HG02884 (cell line): Measurements from ENCODE around the gene MYOCOS.

Experiments
- ATAC-seq: cut with Tn5 transposase; IDR thresholded peaks from one replicate; pipeline ENCODE4 v1.9.1; 2021; ENCODE audit warnings: mild to moderate bottlenecking, moderate library complexity; ENCODE audit not compliant: unreplicated experiment

MYOCOS gene

DNA sequence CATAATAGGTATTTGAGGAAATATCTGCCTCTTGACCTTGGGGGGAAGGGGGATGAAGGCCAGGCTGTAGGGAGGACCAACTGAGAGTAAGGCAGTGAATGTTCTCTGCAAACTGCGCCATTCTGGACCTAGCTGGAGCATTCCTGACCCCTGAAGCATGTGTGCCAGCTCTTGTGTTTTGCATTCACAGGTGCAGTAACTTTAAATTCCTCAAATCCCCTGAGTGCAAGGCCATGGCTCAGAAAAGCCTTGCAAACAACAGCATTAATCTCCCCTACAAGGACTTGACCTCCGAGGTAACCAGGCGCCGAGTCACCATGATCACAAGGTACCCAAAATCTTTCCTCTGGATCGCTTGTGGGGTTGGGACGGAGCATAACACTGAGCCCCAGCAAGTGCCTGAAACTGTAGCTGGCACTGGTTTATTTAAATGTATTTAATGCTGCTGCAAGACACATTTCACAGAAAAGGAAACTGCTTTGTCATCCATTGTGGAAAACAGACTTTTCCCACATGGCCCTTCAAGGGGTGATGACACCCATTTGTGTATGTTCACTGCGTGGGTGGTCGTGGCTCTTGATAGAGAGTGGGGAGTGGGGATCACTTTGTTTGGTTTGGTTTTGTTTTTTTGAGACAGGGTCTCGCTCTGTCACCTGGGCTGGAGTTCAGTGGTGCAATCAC is 1.7 kb downstream of the MYOCOS start:
- no peak for ATAC-seq

DNA sequence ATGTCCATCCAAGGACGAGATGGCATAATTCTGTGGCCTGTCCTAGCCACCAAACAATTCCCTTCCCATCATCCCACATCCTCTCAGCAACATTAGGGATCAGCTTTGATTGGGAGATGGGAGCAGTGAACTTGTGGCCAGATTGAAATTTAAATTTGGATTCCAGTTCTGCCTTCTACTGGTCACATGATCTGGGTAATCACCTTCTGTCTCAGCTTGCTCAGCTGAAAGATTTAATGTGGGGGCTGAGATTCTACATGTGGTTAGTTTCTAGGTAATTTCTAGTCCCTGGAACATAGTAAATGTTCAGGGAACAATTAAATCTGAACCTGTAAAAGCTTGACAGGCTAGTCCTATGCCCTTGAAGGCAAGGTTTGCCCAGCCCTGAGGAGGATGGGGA is 3.2 kb downstream of the MYOCOS start:
- ATAC-seq, result no peak

- no peak for ATAC-seq
These were observed 5.0 kb downstream of the MYOCOS start for GRCh38 chr1:171627020-171627419.

DNA sequence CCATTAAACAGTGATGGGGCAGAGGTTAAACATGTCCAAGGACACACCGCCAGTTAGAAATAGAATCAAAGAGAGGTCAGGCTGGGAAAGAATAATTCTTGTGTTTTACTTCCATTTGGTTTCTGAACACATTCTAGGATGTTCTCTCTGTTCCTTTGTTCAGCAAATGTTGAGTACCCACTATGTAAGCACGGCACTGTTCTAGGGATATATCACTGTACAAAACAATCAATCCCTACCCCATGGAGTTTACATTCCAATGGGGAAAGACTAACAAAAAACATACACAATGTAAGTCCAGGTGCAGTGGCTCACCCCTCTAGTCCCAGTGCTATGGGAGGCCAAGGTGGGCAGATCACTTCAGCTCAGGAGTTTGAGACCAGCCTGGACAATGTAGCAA is 6.2 kb downstream of the MYOCOS start:
- no peak for ATAC-seq

GRCh38 chr1:171635661-171636060 is 13.6 kb downstream of the MYOCOS start:
- ATAC-seq, result no peak

DNA sequence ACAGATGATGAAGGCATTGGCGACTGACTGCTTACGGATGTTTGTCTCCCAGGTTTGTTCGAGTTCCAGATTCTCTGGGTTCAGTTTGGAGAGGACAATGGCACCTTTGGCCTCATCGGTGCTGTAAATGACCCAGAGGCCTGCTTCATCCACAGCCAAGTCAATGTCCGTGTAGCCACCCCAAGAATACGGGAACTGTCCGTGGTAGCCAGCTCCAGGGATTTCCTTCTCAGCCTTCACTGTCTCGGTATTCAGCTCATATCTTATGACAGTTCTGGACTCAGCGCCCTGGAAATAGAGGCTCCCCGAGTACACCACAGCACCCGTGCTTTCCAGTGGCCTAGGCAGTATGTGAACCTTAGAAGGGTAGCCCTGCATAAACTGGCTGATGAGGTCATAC is 14.1 kb downstream of the MYOCOS start:
- ATAC-seq, result no peak

GRCh38 chr1:171637928-171638576 is 16.0 kb downstream of the MYOCOS start:
- ATAC-seq, result no peak

GRCh38 chr1:171640225-171640624 is 18.2 kb downstream of the MYOCOS start:
- ATAC-seq, result no peak

DNA sequence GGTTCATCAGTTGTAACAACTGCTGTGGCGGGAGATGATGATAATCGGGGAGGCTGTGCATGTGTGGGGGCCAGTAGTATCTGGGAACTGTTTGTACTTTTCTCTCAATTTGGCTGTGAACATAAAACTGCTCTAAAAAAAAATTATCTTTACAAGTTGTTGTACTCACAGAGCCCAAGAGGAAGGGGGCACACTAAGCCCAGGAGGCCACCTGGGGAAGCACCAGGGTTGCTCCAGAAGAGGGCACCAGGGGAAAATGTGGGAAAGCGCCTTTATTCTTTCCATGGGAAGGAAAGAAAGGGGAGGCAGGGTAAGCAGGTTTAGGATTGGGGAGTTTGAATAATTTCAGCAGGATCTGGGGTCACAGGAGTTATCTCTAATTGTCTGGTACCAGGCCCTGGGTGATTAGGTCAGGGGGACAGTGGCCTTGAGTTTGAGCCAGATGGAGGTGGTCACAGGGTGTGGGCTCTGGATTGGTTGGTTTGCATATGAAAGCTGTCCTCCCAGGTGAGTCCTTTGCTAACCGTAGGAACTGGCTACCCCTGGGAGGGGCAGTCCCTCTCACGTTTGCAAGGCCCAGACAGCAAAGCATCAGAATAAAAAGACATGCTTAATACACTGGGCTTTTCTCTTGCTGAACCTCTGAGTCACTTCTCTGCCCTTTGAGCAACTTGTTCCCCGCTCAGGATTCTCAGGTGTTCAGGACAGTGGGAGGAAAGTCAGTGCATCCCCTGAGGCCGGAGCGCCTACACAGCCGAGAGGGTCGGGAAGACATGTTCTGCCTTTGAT is 19.2 kb downstream of the MYOCOS start:
- no peak for ATAC-seq

- ATAC-seq, result no peak
These were observed 20.2 kb downstream of the MYOCOS start for GRCh38 chr1:171642197-171642596.

GRCh38 chr1:171643156-171643555 is 21.1 kb downstream of the MYOCOS start:
- ATAC-seq, result no peak

- peak; percentile 64 for ATAC-seq
These were observed 22.9 kb downstream of the MYOCOS start for GRCh38 chr1:171644805-171645483.

DNA sequence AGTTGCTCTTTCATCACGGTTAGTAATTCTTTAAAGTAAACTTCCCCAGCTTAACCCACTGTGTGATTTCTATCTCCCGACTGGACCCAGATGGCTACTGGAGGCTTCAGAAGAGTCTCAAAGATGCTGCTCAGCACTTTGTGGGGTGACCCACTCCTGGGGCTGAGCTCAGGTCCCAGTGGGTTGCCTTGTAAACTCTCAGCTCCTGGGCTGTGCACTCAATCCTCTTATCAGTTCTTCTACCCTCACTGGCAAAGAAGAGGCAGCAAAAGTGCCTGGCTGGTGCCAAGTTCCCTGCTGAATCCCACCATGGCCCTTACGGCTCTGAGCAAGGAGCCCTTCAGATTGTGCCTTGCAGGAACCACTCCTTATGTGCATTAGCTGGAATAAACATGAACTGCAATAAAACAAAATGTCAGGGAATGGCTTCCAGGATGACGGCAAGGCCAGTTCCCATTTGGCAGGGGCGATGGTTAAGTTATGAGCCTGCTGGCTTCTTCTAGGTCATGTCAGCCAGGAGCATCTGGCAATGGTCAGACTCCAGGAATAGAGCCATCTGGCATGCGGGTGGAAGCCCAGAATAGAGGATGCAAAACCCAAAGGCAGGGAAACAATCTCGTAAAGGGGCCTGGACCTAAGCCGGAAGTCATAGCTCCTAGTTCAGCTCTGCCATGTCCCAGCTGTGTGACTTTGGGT is 23.7 kb downstream of the MYOCOS start:
- ATAC-seq, result no peak

GRCh38 chr1:171646249-171646560 is 24.2 kb downstream of the MYOCOS start:
- no peak for ATAC-seq

DNA sequence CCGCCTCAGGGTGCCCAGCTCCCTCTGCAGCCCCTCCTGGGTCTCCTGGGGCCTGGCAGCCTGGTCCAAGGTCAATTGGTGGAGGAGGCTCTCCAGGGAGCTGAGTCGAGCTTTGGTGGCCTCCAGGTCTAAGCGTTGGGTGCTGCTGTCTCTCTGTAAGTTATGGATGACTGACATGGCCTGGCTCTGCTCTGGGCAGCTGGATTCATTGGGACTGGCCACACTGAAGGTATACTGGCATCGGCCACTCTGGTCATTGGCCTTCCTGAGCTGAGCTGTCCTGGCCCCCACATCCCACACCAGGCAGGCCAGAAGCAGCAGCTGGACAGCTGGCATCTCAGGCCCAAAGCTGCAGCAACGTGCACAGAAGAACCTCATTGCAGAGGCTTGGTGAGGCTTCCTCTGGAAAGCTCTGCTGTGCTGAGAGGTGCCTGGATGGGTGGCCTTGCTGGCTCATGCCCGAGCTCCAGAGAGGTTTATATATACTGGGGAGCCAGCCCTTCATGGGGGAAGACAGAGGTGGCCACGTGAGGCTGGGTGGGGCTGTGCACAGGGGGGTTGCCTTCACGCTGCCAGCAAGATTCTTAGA is 30.3 kb downstream of the MYOCOS start, which contains the start of gene MYOC:
Gene MYOC (minus strand): TSS at position 455 of the 589 bp plus-strand sequence. CDS start 77 bp downstream, at position 378.
- ATAC-seq, result no peak

DNA sequence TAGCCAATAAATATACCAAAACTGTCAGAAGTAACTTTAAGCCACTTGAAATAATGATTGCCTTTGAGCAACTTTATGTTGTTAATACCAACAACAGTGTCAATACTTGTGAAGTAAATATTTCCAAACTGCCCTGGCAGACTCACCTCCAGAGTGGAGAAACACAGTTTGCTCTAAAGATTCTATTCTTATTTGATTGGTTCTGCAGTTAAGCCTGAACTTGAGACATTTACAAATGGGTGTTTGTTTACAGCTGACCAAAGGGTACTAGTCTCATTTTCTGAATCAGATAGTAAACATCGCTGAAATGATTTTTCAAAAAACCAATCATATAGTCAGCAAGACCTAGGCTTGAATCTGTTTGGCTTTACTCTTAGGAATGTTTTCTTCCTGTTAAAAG is 31.8 kb downstream of the MYOCOS start:
- no peak for ATAC-seq

GRCh38 chr1:171654201-171654941 is 32.3 kb downstream of the MYOCOS start:
- no peak for ATAC-seq

DNA sequence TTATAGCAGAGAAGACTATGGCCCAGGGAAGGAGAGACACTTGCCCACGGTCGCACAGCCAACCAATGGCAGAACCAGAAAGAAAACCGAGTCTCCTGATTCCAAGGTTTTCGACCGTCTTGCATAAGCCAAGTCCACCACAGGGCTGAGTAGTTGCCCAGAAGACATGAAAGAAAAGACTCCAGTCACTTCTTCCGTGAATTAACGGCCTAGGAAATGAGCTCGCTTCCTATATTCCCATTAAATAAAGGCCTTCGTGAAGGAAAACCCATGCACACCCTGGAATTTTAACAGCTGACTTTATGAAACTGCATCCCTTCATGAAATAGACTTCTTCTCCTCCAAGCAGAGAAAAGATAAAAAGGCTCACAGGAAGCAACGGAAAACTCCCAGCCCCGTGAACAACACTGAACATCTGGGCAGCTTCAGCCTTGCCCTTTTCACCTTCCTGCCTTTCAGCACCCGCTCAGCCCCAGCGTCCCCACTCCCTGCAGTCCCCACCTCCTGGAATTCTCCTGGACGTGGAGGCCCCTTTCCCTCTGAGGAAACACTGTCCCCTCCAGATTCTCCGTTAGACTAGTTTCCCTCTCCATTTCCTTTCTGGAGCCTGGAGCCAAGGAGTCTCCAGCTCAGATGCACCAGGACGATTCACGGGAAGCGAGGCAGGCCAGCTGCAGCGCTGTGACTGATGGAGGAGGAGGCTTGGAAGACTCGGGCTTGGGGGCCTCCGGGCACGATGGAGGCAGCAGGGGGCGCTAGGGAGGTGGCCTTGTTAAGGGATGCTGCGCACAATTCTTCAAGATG is 33.1 kb downstream of the MYOCOS start:
- no peak for ATAC-seq

- no peak for ATAC-seq
These were observed 33.7 kb downstream of the MYOCOS start for GRCh38 chr1:171655746-171656116.
